SU-DHL-6 (cell line): ENCODE measurements around the gene ARHGAP26.

Source experiments
- EZH2phosphoT487 ChIP-seq: fragments of 200-600 bp; sonication (generic), shearing (Covaris generic); conservative IDR thresholded peaks from 2 replicates; pipeline ENCODE4 v1.6.1; 2018; ENCODE audit warnings: mild to moderate bottlenecking, antibody characterized with exemption, low read length, moderate library complexity, mixed read lengths
- TF ChIP-seq, protein P1 (sequence below): fragments of 200-600 bp; sonication (generic); IDR thresholded peaks from one replicate; pipeline ENCODE4 v1.5.1; 2017; ENCODE audit warnings: antibody characterized with exemption, mild to moderate bottlenecking, low read length, moderate library complexity; ENCODE audit not compliant: insufficient read depth, poor library complexity, severe bottlenecking

- TF ChIP-seq, protein P1, sequence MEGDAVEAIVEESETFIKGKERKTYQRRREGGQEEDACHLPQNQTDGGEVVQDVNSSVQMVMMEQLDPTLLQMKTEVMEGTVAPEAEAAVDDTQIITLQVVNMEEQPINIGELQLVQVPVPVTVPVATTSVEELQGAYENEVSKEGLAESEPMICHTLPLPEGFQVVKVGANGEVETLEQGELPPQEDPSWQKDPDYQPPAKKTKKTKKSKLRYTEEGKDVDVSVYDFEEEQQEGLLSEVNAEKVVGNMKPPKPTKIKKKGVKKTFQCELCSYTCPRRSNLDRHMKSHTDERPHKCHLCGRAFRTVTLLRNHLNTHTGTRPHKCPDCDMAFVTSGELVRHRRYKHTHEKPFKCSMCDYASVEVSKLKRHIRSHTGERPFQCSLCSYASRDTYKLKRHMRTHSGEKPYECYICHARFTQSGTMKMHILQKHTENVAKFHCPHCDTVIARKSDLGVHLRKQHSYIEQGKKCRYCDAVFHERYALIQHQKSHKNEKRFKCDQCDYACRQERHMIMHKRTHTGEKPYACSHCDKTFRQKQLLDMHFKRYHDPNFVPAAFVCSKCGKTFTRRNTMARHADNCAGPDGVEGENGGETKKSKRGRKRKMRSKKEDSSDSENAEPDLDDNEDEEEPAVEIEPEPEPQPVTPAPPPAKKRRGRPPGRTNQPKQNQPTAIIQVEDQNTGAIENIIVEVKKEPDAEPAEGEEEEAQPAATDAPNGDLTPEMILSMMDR = no peak
- TF ChIP-seq EZH2phosphoT487 = no peak
Observed at GRCh38 chr5:142929587-142929986, 159.4 kb downstream of the ARHGAP26 start.
